Neural cell (in vitro differentiated cells): ENCODE results near the gene USP7. TPM values are rescaled to one million over a fixed set of nuclear protein-coding genes. Genes with fewer than 3 reads are reported as not detected.

Experiments used
- H2AFZ ChIP-seq: fragments of 200-600, 300-800 bp; sonication (generic), shearing (Covaris generic); 2 replicates; pipeline ENCODE4 v1.6.0; 2014; ENCODE audit warnings: low read depth, mild to moderate bottlenecking, antibody characterized with exemption, low read length, moderate library complexity
- H3F3A ChIP-seq: fragments of 200-600 bp; shearing (Covaris generic); 2 replicates; pipeline ENCODE4 v1.6.1; 2016; ENCODE audit warnings: mild to moderate bottlenecking, moderate library complexity, mixed read lengths, antibody characterized with exemption, low read length; ENCODE audit not compliant: insufficient read depth, poor library complexity, severe bottlenecking
- H3K27ac ChIP-seq: fragments of 200-600, 300-800 bp; sonication (generic), shearing (Covaris generic); 2 replicates; pipeline ENCODE4 v1.5.1; 2014; ENCODE audit warnings: mild to moderate bottlenecking, low read length, moderate library complexity
- H3K27me3 ChIP-seq: fragments of 300-800, 200-600 bp; sonication (generic), shearing (Covaris generic); 2 replicates; pipeline ENCODE4 v1.6.0; 2014; ENCODE audit warnings: mild to moderate bottlenecking, low read depth, low read length, moderate library complexity; ENCODE audit not compliant: insufficient read depth
- H3K36me3 ChIP-seq: fragments of 300-800, 200-600 bp; sonication (generic), shearing (Covaris generic); 2 replicates; pipeline ENCODE4 v1.5.1; 2014; ENCODE audit warnings: mild to moderate bottlenecking, antibody characterized with exemption, low read length, moderate library complexity; ENCODE audit not compliant: insufficient read depth
- H3K4me2 ChIP-seq: fragments of 300-800, 200-600 bp; sonication (generic), shearing (Covaris generic); 2 replicates; pipeline ENCODE4 v1.6.0; 2014; ENCODE audit warnings: mild to moderate bottlenecking, low read length
- H3K4me3 ChIP-seq: fragments of 300-800, 200-600 bp; sonication (generic), shearing (Covaris generic); 2 replicates; pipeline ENCODE4 v1.5.1; 2014; ENCODE audit warnings: mild to moderate bottlenecking, low read length, moderate library complexity
- H3K79me2 ChIP-seq: fragments of 200-600 bp; shearing (Covaris generic); replicated peaks from 2 replicates; pipeline ENCODE4 v1.6.0; 2014; ENCODE audit warnings: mild to moderate bottlenecking, low read length, moderate library complexity; ENCODE audit not compliant: insufficient read depth
- H3K9ac ChIP-seq: fragments of 300-800, 200-600 bp; sonication (generic), shearing (Covaris generic); 2 replicates; pipeline ENCODE4 v1.6.1; 2016; ENCODE audit warnings: mild to moderate bottlenecking, low read length, mixed read lengths
- H3K9me2 ChIP-seq: fragments of 200-600 bp; shearing (Covaris generic); 2 replicates; pipeline ENCODE4 v1.6.1; 2016; ENCODE audit warnings: mild to moderate bottlenecking, low read length, mixed read lengths; ENCODE audit not compliant: insufficient read depth
- H3K9me3 ChIP-seq: fragments of 200-600, 300-800 bp; sonication (generic), shearing (Covaris generic); 2 replicates; pipeline ENCODE4 v1.6.1; 2016; ENCODE audit warnings: mild to moderate bottlenecking, mixed run types, low read length, moderate library complexity, mixed read lengths
- H4K20me1 ChIP-seq: fragments of 200-600 bp; shearing (Covaris generic); 2 replicates; pipeline ENCODE4 v1.6.1; 2016; ENCODE audit warnings: mild to moderate bottlenecking, mixed run types; ENCODE audit not compliant: insufficient read depth
- EP300 ChIP-seq: fragments of 450-650 bp; conservative IDR thresholded peaks from 2 replicates; pipeline ENCODE4 v1.6.1; 2014; ENCODE audit warnings: antibody characterized with exemption, mild to moderate bottlenecking, moderate library complexity; ENCODE audit not compliant: poor library complexity, severe bottlenecking
- EZH2 ChIP-seq: fragments of 200-600, 300-800 bp; shearing (Covaris generic), sonication (generic); IDR thresholded peaks from 2 replicates; pipeline ENCODE4 v1.6.1; 2014; ENCODE audit warnings: antibody characterized with exemption, low read length, borderline replicate concordance, mild to moderate bottlenecking; ENCODE audit not compliant: insufficient read depth, poor library complexity, severe bottlenecking
- MXI1 ChIP-seq: fragments of 450-650 bp; conservative IDR thresholded peaks from 2 replicates; pipeline ENCODE4 v1.6.1; 2014; ENCODE audit warnings: antibody characterized with exemption, mild to moderate bottlenecking; ENCODE audit not compliant: poor library complexity, severe bottlenecking
- POLR2AphosphoS5 ChIP-seq: IDR thresholded peaks from 2 replicates; pipeline ENCODE4 v1.6.1; 2012
- RAD21 ChIP-seq: fragments of 450-650 bp; conservative IDR thresholded peaks from 2 replicates; pipeline ENCODE4 v1.6.1; 2014; ENCODE audit warnings: antibody characterized with exemption, mild to moderate bottlenecking, moderate library complexity
- SMC3 ChIP-seq: fragments of 450-650 bp; conservative IDR thresholded peaks from 2 replicates; pipeline ENCODE4 v1.6.1; 2014; ENCODE audit warnings: antibody characterized with exemption, mild to moderate bottlenecking, moderate library complexity; ENCODE audit not compliant: poor library complexity
- TAF1 ChIP-seq: IDR thresholded peaks from 2 replicates; pipeline ENCODE4 v1.6.1; 2012; ENCODE audit warnings: low read depth
- polyA plus RNA-seq: library from polyadenylated mRNA; depleted of rRNA; stranded (reverse); fragments of >200 nt; gene quantifications from 2 replicates; pipeline ENCODE4 v1.2.3, GENCODE V29; 2014
- TF ChIP-seq, protein P1 (sequence below): fragments of 450-650 bp; IDR thresholded peaks from 2 replicates; pipeline ENCODE4 v1.5.1; 2014; ENCODE audit warnings: antibody characterized with exemption, mild to moderate bottlenecking, moderate library complexity; ENCODE audit not compliant: poor library complexity, severe bottlenecking
- TF ChIP-seq, protein P2 (sequence below): IDR thresholded peaks from 2 replicates; pipeline ENCODE4 v1.6.1; 2012; ENCODE audit warnings: borderline replicate concordance

USP7 gene
- polyA plus RNA-seq, 1 donor from 2014 or later = 52.5 TPM

GRCh38 chr16:8929086-8929748 lies 34.5 kb downstream of the USP7 start:
- Histone ChIP-seq H3K9me3 (no peaks in the 10 kb centered on the region), H3K4me3 (no peak overlapping the region)

GRCh38 chr16:8928467-8928957 lies 35.2 kb downstream of the USP7 start:
- H3K4me3 ChIP-seq = no peak overlapping the region
- H2AFZ ChIP-seq = no peak overlapping the region
- H3K4me2 ChIP-seq = no peak overlapping the region
- H3K36me3 ChIP-seq = peaks cover 3% of the 10 kb centered on the region
- no peaks in the 10 kb centered on the region for H3K9me3 ChIP-seq
- TF ChIP-seq POLR2AphosphoS5 = no peak
- TF ChIP-seq RAD21 = no peak
- TF ChIP-seq TAF1 = no peak
- no peak for TF ChIP-seq SMC3
- TF ChIP-seq EP300 = no peak
- no peak overlapping the region for H3K9ac ChIP-seq
- no peaks in the 10 kb centered on the region for H3K9me2 ChIP-seq
- peaks cover 12% of the 10 kb centered on the region for H4K20me1 ChIP-seq
- peaks cover 49% of the 10 kb centered on the region for H3K79me2 ChIP-seq
- H3K27ac ChIP-seq = no peak overlapping the region
- no peaks in the 10 kb centered on the region for H3F3A ChIP-seq
- no peaks in the 10 kb centered on the region for H3K27me3 ChIP-seq

More at GRCh38 chr16:8929086-8929748, 34.5 kb downstream of the USP7 start:
- H3K9me2 ChIP-seq = no peaks in the 10 kb centered on the region
- TF ChIP-seq, protein P1, sequence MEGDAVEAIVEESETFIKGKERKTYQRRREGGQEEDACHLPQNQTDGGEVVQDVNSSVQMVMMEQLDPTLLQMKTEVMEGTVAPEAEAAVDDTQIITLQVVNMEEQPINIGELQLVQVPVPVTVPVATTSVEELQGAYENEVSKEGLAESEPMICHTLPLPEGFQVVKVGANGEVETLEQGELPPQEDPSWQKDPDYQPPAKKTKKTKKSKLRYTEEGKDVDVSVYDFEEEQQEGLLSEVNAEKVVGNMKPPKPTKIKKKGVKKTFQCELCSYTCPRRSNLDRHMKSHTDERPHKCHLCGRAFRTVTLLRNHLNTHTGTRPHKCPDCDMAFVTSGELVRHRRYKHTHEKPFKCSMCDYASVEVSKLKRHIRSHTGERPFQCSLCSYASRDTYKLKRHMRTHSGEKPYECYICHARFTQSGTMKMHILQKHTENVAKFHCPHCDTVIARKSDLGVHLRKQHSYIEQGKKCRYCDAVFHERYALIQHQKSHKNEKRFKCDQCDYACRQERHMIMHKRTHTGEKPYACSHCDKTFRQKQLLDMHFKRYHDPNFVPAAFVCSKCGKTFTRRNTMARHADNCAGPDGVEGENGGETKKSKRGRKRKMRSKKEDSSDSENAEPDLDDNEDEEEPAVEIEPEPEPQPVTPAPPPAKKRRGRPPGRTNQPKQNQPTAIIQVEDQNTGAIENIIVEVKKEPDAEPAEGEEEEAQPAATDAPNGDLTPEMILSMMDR = no peak
- no peak for TF ChIP-seq POLR2AphosphoS5
- TF ChIP-seq EP300 = no peak
- TF ChIP-seq MXI1 = no peak
- TF ChIP-seq TAF1 = no peak
- TF ChIP-seq SMC3 = no peak
- TF ChIP-seq, protein P2, sequence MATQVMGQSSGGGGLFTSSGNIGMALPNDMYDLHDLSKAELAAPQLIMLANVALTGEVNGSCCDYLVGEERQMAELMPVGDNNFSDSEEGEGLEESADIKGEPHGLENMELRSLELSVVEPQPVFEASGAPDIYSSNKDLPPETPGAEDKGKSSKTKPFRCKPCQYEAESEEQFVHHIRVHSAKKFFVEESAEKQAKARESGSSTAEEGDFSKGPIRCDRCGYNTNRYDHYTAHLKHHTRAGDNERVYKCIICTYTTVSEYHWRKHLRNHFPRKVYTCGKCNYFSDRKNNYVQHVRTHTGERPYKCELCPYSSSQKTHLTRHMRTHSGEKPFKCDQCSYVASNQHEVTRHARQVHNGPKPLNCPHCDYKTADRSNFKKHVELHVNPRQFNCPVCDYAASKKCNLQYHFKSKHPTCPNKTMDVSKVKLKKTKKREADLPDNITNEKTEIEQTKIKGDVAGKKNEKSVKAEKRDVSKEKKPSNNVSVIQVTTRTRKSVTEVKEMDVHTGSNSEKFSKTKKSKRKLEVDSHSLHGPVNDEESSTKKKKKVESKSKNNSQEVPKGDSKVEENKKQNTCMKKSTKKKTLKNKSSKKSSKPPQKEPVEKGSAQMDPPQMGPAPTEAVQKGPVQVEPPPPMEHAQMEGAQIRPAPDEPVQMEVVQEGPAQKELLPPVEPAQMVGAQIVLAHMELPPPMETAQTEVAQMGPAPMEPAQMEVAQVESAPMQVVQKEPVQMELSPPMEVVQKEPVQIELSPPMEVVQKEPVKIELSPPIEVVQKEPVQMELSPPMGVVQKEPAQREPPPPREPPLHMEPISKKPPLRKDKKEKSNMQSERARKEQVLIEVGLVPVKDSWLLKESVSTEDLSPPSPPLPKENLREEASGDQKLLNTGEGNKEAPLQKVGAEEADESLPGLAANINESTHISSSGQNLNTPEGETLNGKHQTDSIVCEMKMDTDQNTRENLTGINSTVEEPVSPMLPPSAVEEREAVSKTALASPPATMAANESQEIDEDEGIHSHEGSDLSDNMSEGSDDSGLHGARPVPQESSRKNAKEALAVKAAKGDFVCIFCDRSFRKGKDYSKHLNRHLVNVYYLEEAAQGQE = no peak
- no peak for TF ChIP-seq RAD21
- TF ChIP-seq EZH2 = no peak
- H3K27me3 ChIP-seq = no peaks in the 10 kb centered on the region
- H3K9ac ChIP-seq = no peak overlapping the region
- H3F3A ChIP-seq = no peaks in the 10 kb centered on the region
- H4K20me1 ChIP-seq = peaks cover 12% of the 10 kb centered on the region
- H3K36me3 ChIP-seq = peaks cover 3% of the 10 kb centered on the region
- no peak overlapping the region for H2AFZ ChIP-seq
- H3K79me2 ChIP-seq = peaks cover 54% of the 10 kb centered on the region
- H3K4me2 ChIP-seq = no peak overlapping the region
- H3K27ac ChIP-seq = no peak overlapping the region
